DMS 273 (cell line): Measurements from ENCODE around the gene B4GALNT4.
"Not testable (repeated sequence)": the region's sequence is repeated elsewhere in the genome, so short reads cannot be mapped to it uniquely, and the experiment has no call there.

Source experiments
- DNase-seq: peaks from one replicate; lab custom pipeline; 2025; ENCODE audit not compliant: unreplicated experiment; lab: John Stamatoyannopoulos, UW

B4GALNT4 gene

GRCh38 chr11:418343-419247 is 49.3 kb downstream of the B4GALNT4 start:
- DNase-seq: no peak

GRCh38 chr11:419248-420005 is 50.1 kb downstream of the B4GALNT4 start:
- DNase-seq: no peak

- no peak for DNase-seq
These were observed 51.0 kb downstream of the B4GALNT4 start for GRCh38 chr11:420054-420910.

- DNase-seq: no peak
These were observed 51.6 kb downstream of the B4GALNT4 start for GRCh38 chr11:420911-421321.

GRCh38 chr11:422249-422656 is 53.0 kb downstream of the B4GALNT4 start:
- DNase-seq: no peak

GRCh38 chr11:424232-424631 is 54.9 kb downstream of the B4GALNT4 start:
- DNase-seq: no peak

- DNase-seq: not testable (repeated sequence)
These were observed 55.5 kb downstream of the B4GALNT4 start for GRCh38 chr11:424766-425165.

- no peak for DNase-seq
These were observed 56.0 kb downstream of the B4GALNT4 start for GRCh38 chr11:425301-425700.

- no peak for DNase-seq
These were observed 57.6 kb downstream of the B4GALNT4 start for GRCh38 chr11:426851-427250.

GRCh38 chr11:428295-428694 is 59.0 kb downstream of the B4GALNT4 start:
- no peak for DNase-seq

GRCh38 chr11:429391-429790 is 60.1 kb downstream of the B4GALNT4 start:
- DNase-seq: no peak

GRCh38 chr11:429931-430456 is 60.7 kb downstream of the B4GALNT4 start:
- no peak for DNase-seq
